DMS53 treated with DMSO at 0.1 percent for 48 hours (cell line): ENCODE measurements around the gene PCDH1.
"Not testable (repeated sequence)": the region's sequence is repeated elsewhere in the genome, so short reads cannot be mapped to it uniquely, and the experiment has no call there.

ENCODE experiments used
- DNase-seq: peaks from one replicate; lab custom pipeline; 2025; ENCODE audit not compliant: unreplicated experiment; lab: John Stamatoyannopoulos, UW

Gene PCDH1

DNA sequence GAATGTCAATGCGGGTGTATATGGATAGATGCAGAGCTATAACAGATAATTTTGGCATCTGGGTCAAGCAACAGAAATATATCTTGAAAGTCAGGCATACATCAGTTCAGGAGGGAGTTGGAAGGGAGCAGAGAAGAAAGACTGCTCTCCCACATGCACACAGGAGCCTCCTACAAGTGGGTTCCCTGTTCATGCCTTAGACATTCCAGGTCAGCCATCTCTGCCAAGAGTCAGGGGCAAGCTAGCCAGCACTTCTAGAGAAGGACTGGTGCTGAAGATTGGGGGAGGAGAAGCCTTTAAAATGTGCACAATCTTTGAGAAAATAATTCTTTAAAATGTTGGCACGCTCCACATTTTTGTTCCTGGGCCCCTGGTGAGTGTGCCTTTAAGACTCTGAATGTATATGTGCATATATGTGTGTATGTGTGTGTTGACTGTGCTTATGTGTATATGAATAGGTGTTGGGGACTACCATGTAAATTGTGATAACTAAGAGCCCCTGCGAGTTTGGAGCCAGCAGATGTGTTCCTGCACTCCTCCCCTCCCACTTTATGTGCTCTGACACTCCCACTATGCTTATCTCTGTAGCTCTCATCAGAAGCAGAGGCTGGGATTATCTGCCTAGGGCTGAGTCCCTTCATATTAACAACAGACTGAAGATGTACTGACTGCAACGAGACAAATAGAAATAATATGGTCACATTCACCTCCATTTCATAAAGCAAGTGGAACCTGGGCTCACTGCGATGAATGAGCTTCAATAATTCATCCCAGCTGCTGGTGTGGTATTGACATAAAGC lies 24.0 kb upstream of the PCDH1 start:
- DNase-seq = no peak

GRCh38 chr5:141898448-141899049 lies 20.3 kb upstream of the PCDH1 start:
- DNase-seq = no peak

DNA sequence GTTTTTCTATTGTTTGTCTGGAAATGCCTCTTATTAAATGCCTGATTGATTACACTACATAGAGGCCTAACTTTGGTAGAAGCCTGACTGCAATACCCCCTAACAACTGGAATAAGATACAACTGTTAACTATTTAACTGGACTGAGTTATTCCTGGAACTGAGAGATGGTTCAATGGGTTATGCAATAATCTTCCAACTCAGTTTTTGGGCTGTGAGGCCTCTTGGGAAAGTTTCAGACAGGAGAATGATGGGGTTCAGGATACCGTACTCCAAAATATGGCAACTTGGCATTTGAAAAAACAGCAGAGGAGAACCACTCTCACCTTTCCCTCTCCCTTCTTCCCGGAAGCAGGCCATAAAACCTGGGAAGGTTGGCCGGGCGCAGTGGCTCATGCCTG lies 19.2 kb upstream of the PCDH1 start:
- DNase-seq = no peak

GRCh38 chr5:141890429-141890828 lies 12.2 kb upstream of the PCDH1 start:
- DNase-seq = not testable (repeated sequence)

- DNase-seq = no peak
These were observed 11.2 kb upstream of the PCDH1 start for GRCh38 chr5:141889282-141889871.

DNA sequence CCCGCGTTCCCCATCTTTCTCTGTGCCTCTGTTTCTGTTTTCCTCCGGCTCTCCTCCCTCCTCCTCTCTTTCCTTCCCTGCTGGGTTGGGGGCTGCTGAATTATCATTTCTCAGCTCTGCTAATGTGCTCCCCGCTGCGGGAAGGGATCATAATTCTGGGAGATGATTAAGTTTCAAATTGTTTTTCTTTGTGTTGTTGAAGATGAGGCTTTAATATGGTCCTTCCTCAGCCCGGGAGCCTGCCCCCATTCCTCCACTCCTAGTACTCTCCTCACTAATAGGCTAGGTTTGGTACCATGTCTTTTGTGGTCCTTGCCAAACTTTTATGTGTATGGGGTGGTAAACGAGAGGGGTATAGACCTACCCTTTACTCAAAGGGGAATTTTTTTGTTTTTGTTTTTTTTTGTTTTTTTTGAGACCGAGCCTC lies 5.7 kb upstream of the PCDH1 start:
- DNase-seq = no peak

DNA sequence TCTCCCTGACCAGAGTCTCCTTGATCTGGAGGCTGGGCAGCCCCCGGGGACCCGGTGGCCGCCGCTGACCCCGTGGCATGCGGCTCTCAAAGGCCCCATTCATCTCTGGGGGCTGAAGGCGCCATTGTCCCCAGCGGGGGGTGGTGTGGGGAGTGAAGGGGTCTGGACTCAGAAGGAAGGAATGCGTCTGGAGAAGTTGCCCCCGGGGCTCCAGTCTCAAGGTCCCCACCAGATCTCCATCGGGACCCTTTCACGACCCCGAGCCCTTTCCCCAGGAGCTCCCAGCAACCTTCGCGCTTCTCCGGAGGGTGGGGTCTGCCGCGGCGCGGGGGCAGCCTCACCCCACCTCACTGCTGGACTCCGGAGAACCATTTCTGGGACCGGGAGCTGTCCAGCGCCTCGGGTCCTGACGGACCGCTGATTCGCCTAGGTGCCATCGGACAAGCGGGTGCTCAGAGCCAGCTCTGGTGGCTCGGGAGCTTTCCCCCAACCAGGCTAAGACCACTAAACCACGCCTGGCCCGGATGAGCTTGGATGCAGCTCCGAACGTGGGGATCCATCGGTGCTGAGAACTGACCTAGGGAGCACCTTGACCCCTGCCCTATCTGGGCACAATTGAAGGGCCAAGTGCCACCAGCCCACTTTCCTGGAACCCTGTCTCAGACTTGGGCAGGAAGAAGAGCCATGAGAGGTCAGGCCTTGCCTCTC lies 5.1 kb upstream of the PCDH1 start:
- DNase-seq = no peak

- peak; percentile 19 for DNase-seq
These were observed 4.5 kb upstream of the PCDH1 start for GRCh38 chr5:141882594-141883183.

GRCh38 chr5:141881886-141882285 lies 3.7 kb upstream of the PCDH1 start:
- DNase-seq = no peak

DNA sequence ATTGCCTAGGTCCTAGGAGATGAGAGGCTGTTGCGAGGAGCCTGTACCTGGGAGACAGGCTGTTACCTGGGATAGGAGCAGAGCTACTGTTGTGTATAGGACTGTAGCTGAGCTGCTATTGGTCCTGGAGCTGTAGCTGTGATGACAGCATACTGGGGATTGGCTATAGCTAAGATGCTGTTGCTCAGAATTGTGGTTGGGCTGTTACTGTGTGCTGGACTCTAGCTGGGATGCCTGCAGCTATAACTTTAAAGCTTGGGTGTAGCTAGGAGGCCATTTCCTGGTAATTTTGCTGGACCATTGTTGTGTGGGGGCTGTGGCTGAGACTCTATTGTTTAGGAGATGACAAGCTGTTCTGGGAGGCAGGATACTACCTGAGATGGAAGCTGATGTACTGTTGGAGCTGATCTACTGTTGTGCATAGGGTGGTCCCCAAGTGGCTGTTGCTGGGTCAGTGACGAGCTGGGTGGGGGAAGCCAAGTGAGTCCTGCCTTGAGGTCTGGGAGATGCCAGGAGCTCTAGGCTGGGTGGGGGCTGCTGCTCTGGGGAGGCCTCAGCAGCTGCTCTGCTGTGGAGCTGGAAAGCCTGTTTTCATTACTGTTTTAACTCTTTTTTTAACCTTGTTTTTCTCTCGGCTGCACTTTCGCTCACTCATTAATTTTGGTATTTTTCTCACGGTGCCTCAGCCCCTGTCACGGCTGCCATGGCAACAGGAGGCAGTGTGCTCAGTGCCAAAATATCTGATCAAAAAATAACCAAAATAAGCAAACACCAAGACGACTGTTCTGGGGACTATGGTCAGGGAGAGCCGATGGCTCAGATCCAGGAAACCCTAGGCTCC lies 3.0 kb upstream of the PCDH1 start:
- DNase-seq = no peak

GRCh38 chr5:141879941-141880738 lies 1.9 kb upstream of the PCDH1 start:
- no peak for DNase-seq

DNA sequence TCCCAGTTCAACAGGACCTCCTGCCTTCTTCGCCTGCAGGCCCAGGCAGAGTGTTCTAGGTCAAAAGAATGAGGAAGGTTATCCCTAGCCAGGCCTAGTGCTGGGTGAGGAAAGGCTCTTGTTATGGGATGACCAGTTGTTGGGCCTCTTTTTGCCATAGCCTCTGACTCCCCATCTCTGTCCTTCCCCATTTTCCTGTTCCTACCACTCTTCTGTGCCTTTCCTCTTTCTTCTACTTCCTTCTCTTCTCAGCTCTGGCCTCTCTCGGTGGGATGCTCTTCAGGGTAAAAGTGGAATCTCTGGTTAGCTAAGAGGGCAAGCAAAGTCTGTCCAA lies 1.2 kb upstream of the PCDH1 start:
- DNase-seq = no peak

DNA sequence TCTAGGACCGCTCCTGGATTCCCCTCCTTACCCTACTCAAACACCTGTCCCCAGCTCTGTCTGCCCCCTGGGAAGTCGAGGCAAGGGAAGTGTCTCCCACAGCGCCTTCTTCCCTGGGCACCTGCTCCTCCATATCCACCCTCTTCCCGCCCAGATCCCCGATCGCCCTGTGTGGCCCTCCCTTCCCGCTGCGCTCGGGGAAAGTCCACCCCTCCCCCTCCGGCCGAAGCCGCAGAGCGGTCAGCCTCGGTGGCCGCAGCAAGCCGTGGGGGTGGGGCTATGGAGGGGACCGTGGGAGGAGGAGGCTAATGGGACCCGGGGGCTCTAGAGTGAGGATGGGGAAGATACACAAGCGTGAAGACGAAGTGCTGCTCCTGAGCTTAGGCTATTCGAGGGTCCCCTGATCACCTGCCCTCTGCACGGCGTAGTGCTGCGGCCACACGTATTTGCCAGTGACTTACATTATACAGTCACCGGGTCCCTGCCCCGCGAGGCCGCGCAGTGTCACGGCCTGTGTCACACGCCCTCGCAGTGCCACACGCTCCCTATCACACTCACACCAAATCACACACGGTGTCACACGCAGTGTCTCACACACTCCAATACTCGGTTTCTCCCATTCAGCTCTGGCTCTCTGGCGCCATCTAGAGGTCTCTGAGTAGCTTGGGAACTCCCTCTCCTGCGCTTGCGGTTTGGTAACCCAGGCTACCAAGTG lies 658 bp upstream of the PCDH1 start:
- DNase-seq = peak; percentile 94

DNA sequence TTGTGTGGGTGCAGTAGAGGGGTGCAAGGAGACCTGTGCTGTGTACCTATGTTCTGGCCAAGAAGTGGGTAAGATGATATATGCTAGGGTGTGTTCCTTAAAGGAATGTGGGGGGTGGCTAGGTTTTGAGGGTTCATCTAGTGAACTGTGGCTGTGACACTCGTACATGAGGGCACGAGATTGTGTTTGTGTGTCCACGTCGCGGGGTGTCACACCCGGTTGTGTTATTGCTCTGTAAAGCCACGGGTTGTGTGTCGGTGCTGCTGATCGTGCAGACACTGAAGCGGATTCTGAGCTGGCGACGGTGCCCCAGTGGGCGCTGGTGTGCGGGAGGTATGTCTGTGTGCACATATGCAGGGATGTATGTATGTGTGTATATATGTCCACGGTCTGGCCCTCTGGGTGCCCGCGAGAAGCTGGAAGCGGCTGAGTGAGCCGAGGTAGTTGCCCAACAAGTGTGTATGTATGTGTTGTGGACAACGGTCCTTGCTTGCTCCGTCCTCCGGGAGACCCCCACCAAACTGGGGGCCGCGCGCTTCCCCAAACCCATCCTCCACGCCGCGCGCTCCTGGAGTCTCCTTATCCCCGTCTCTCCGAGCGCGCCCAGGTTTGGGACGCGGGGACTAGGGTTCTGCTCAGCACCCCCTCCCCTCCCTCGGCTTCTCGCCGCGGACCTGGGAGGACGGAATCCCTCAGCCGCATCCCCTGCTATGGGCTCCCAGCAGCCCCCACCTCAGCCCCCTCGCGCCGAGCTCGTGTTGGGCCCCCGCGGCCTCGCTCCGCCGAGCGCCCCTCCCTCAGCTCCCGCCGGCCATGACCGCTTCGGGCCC lies 639 bp downstream of the PCDH1 start:
- peak; percentile 33 for DNase-seq

- peak; percentile 61 for DNase-seq
These were observed 1.4 kb downstream of the PCDH1 start for GRCh38 chr5:141876628-141877355.

- DNase-seq = no peak
These were observed 2.2 kb downstream of the PCDH1 start for GRCh38 chr5:141875795-141876627.
